GM21526 (cell line): ENCODE measurements around the gene SETD1A.
"Not testable (repeated sequence)": the region's sequence is repeated elsewhere in the genome, so short reads cannot be mapped to it uniquely, and the experiment has no call there.

ENCODE experiments used
- ATAC-seq: cut with Tn5 transposase; IDR thresholded peaks from one replicate; pipeline ENCODE4 v1.9.1; 2021; ENCODE audit warnings: moderate library complexity; ENCODE audit not compliant: unreplicated experiment, low FRiP score

Gene SETD1A

DNA sequence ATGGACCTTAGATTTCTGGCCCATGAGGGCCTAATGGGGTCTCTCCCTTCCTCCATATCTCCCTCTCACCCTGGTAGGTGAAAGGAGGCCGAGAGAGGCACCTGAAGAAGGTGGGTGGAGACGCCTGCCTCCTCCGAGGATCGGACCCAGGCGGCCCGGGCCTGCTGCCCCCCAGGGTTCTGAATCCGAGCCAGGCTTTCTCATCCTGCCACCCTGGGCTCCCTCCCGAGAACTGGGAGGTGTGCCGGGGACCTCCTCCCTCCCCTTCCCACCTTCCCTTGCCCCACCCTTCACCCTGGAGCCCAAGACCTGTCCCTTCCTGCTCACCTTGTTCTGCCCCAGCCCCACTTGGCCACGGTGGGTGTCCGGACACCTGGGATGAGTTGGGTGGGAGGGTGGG lies 29.2 kb upstream of the SETD1A start:
- no peak for ATAC-seq

DNA sequence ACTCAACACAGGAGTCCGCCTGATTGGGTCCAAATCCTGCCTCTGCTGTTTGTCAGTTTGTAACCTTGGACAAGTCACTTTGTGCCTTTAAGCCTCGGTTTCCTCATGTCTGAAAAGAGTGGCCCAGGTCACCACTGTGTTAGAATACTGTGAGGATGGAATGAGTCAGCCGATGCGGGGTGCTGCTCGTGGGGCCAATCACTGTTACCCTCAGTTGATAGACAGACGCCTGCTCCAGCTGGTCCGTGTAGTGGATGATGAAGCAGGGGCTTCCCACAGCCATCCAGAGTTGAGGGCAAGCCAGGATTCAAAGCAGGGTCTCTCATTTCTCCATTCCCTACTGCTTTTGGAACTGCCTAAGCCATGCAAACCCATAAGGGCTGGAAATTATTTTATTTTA lies 28.4 kb upstream of the SETD1A start:
- no peak for ATAC-seq

DNA sequence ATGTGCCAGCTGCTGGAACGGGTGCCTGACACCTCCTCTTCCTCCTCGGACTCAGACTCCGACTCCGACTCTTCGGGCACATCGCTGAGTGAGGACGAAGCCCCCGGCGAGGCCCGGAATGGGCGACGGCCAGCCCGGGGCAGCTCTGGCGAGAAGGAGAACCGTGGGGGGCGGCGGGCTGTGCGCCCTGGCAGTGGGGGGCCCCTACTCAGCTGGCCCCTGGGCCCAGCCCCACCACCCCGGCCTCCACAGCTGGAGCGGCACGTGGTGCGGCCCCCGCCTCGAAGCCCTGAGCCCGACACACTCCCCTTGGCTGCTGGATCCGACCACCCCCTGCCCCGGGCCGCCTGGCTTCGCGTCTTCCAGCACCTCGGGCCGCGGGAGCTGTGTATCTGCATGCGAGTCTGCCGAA lies 27.4 kb upstream of the SETD1A start:
- no peak for ATAC-seq

DNA sequence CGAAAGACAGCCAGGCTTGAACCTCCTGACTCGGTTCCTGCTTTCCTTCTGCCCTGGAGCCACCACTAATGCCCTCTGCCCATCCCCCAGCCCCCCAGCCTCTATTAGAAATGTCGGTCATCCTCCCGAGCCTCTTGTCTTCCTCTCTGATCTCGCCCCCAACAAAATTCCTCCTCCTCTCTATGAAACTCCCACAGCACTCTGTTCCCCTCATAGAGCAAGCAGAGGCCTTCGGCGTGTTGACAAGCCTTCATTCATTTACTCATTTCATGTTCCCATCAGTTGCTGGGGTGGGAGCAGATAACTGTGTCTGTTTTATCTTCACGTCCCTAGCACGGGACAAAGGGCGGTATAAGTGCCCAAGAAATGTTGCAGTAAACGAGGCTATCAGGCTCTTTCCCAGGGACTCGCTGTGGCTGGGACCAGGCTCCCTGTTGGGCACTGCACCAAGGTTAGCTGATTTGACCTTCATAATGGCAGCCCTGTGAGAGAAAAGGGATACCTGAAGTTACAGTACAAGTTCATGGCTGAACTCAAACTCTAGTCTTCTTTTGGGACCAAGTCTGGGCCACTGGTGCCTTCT lies 26.4 kb upstream of the SETD1A start:
- ATAC-seq: no peak

DNA sequence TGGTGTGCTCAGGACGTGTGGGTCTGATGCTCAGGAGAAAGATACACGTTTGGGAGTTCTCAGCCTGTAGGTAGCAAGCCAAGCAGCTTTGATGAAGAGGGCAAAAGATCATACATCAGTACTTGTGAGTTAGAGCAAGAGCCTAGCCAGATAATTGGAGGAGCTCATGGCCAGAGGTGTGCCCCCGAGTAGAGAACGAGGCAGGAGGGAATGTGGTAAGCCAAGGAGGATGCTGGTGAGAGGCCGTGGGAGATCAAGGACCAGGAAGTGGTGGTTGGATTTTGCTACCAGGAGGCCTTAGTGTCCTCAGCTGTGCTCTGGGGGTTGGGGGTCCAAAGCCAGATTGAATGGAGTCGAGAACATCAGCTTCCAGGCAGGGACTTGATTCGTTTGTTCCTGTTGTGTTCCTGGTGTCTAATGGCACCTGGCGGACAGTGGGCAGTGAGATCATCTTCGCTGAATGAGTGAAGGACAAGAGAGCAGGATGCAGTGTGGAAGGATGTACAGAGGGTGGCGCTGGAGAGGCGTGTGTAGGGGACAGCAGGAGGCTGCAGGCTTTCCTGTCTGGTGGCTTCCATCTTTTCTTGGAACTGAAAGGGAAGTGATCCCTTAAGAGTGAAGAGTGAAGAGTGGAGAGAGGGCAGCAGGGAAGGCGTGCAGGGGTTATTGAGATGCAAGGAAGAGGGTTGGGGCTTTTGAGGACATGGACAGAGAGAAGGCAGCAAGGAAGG lies 22.6 kb upstream of the SETD1A start:
- ATAC-seq: no peak

DNA sequence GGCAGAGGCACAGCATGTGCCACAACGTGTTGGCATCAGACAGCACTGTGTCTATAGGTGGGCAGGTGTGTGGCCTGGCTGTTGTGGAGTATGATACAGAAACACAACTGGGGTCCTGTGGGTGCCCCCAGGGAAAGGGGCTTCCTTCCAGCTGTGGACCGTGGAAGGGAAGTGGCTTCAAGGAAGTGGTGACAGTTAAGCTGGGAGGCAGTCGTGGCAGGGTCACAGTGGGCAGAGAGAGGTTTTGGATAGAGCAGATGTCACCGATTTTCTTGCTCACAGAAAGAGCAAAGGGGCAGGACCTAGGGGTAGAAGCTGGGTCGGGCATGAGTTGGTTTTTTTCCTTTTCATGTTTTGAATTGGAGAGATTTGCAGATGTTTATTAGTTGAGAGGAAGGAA lies 19.9 kb upstream of the SETD1A start:
- no peak for ATAC-seq

DNA sequence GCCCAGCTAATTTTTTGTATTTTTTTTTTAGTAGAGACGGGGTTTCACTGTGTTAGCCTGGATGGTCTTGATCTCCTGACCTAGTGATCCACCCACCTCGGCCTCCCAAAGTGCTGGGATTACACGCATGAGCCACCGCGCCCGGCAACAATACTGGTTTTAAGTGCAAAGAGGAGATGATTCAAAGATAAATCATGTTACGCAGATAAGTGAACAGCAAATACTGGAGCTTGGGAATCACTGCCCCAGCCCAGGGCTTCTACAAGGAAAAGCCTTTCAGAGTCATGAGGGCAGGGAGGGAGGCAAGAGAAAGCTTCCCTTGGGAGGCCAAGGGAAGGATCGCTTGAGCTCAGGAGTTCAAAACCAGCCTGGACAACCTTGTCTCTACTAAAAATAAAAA lies 18.0 kb upstream of the SETD1A start:
- ATAC-seq: not testable (repeated sequence)

DNA sequence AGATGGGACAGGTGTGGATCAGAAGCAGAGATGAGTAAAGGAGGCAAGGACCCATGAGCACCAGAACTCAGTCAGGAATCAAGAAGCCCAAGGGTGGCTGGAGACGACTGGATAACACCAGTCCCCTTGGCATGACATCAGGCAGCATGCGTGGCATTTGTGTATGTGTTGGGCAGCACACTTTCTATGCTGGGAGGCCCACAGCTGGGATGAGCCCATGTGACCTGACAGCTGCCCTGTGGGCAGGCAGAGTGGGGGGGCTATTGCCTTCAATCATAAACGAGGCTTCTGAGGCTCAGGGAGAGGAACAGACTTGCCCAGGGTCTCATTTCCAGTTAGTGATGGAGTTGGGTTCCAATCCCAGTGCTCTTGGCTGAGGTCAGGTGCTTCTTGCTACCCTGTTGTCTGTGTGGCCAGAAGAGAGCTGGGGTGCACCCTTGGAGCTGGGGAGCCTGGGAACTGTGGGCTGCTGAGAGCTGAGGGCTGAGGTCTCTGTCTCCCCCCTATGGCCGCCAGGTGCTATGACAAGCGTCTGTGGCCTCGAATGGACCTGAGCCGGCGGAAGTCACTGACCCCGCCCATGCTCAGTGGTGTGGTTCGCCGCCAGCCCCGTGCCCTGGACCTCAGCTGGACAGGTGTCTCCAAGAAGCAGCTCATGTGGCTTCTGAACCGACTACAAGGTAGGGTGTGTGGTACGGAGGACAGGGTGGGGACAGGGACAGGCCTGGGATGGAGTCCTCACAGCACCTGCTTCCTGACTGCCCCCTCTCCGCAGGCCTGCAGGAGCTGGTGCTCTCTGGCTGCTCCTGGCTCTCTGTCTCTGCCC lies 15.7 kb upstream of the SETD1A start:
- ATAC-seq: peak; percentile 67

DNA sequence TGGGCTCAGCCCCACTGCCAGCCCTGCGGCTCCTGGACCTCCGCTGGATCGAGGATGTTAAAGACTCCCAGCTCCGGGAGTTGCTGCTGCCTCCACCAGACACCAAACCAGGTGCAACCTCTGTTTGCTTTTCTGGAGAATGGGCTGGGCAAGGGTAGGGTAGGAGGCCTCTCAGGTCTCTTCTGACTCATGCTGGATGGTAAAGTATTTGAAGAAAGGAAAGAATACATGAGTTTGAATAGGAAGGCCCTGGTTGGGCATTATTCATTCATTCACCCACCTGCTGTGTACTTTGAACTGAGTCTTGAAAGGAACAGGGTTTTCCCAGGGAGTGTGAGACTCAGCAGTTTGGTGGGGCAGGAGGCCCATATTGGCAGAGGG lies 15.1 kb upstream of the SETD1A start:
- no peak for ATAC-seq

DNA sequence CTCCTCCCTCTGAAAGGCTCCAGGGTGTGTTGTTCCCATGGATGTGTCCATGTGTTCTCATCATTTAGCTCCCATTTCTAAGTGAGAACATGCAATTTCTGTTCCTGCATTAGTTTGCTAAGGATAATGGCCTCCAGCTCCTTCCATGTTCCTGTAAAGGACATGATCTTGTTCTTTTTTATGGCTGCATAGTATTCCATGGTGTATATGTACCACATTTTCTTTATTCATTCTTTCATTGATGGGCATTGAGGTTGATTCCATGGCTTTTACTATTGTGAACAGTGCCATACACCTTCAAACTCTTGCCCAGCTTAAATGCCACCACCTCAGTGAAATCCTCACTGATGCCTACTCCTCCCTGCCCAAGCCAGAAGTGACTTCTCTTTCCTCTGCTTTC lies 13.2 kb upstream of the SETD1A start:
- ATAC-seq: no peak

DNA sequence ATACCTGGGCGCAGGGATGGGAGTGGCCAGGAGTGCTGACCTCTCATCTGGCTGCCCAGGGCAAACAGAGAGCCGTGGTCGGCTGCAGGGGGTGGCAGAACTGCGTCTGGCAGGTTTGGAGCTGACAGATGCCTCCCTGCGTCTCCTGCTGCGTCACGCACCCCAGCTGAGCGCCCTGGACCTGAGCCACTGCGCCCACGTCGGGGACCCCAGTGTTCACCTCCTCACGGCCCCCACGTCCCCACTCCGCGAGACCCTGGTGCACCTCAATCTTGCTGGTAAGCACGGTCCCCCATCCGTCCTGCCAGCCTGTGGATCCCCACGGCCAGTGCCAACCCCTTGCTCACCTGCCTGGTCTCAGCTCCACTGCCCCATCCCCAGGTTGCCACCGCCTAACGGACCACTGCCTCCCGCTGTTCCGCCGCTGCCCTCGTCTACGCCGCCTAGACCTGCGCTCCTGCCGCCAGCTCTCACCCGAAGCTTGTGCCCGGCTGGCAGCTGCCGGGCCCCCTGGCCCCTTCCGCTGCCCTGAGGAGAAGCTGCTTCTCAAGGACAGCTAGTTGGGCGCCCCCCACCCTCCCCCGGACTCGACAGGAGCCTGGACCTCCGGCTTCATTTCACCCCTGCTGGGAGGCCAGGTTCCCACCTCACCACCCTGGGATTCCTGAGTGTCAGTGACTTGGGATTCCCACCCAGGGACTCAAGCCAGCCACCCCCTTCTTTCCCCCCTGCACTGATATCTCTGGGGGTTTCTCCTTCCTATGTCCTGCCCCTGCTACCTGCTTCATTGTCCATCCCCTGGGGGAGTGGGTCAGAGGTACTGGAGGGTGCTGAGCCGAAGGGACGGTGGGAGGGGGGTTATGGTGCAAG lies 10.6 kb upstream of the SETD1A start:
- no peak for ATAC-seq

DNA sequence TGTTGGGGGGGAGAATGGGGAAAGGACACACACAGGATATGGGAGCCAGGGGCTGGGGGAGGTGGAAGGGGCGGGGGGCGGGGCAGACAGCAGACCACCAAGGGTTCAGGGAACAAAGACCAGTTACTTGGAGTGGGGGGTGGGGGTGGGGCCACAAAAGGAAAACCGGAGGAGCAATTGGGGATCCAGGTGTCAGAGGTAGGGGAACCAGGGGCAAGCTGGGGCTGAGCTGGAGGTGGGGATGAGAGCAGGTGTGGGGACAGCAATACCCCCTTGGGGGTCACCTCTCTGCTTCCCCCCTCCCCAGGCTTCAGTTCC lies 10.1 kb upstream of the SETD1A start:
- ATAC-seq: no peak

DNA sequence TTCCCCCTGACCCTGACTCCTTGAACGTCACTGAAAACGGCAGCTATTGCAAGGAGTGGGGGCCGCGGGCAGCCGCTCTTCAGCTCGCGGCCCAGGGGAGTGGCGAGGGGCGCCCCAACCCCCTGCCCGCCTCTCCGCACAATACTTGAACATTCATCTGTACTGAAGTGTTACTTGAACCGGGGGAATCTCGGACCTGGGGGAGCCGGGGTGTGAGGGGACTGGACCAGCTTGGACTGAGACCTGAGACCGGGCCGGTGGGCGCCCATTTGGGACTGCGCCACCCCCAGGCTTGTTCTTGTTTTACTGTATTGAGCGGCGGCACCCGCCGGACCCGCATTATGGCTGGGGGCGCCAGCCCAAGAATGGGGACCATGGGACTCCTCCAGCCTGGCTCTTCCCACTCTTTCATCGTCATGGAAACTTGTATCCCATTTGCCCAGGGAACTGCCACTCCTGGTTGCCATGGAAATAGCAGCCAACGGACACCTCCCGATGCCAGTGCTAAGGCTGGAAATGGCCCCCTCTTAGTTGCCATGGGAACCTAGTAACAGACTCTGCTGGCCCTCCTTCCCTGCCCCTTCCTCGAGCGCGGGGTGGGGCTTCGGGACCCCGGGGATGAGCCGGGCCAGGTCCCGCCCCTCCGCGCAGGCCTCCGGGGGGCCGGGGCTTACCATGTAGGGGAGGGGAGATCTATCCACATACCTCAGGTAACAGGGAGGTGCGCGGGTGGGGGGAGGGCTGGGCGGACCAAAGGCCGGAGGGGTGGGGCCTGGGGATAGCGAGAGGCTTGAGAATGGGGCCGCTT lies 9.5 kb upstream of the SETD1A start:
- no peak for ATAC-seq

DNA sequence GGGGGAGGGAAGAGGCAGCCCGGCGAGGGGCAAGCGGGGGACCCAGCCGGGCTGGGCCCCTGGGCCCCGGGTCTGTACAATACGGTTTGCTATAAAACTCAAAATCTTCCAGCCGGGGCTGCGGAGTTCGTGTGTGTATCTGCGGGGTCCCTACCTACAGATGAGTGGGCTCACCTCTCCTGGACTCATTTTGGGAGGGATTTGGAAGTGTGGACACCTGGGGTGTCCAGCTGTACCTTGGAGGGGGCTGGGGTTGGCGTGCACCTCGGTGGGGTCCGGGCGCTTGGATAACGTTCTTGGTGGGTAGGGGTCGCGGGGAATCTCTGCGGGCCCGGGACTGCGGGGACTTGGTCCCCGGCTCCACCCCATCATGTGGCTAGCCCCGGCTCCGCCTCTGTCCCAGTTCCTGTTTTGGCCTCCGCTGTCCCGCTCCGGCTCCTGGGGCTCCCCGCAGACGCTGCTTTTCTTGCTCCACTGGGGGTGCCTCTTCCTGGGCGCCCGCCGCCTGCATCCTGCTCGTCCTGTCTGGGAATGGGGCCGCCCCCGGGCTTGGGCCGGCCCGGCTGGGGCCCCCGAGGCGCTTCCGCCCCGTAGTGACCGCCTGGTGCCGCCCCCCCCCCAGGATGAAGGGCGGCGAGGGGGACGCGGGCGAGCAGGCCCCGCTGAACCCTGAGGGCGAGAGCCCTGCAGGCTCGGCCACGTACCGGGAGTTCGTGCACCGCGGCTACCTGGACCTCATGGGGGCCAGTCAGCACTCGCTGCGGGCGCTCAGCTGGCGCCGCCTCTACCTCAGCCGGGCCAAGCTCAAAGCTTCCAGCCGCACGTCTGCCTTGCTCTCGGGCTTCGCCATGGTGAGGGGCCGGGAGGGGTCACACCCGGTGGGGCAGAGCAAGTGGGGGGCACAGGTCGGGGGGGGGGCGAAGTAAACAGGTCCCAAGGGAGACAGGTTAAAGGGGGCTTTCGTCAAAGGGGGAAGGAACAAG lies 8.6 kb upstream of the SETD1A start, which contains the start of gene ORAI3:
TSS of gene ORAI3 (plus strand) at position 402 of the 983 bp plus-strand sequence. CDS start at position 624, 222 bp downstream.
- ATAC-seq: no peak

DNA sequence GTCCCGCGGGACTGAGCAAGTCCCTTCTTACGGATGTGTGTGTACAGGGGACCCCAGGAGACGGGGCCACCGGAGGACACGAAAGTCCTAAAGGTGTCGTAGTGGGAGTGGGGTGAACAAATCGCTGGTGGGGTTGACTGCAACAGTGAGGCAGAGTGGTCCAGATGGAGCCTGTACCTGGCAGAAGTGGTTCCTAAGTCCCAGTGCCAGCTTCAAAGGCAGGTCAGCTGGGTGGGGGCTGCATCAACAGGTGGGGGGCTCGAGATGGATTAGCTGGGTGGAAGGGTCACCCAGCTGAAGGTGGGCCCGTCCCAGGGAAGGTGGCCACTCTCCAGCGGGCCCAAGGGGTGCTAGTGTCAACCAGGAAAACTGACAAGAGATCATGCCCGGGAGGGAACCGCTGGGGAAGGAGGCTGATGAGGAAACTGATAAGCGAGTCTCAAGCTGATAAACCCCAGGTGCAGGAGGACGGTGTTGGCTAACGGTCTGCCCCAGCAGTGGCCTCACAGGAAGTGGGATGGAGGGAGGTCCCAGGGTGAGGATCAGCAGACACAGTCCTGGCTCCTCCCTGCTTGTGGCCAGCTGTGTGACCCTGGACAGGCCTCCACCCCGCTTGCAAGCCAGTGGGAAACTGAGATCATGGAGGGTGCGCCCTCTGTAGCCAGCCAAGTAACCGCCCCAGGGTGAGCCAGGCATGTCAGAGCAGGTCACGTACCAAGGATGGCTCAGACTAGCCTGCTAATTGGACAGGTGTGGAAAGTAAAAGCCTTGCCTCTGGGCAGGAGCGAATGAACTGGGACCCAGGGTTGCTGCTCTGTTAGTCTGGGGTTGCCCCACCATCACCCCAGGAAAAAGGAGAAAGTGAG lies 7.7 kb upstream of the SETD1A start:
- ATAC-seq: no peak

DNA sequence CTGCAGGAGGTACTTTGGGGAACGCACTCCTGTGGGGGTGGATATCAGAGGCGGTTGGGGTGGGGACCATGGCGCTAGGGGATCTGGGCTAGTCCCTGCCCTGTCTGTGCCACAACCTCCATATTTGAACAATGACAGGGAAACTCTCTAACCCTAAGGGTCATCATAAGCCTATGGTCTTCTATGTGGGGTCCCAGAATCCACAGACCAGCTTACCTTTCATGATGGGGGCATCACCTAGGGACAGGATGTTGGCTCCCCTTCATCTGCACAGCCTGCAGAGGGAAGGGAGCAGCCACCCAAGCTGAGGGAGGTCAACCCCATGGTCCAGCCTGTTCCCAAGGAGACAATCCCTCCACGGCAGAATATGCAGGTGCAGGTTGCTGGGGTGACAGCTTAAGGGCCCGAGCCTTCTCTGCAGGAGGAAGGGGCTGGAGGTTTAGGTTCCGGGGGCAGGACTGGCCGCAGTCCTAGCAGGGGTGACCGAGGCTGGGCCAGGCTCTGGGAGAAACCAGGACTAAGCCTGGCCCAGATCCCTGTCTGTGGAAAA lies 7.0 kb upstream of the SETD1A start:
- no peak for ATAC-seq

DNA sequence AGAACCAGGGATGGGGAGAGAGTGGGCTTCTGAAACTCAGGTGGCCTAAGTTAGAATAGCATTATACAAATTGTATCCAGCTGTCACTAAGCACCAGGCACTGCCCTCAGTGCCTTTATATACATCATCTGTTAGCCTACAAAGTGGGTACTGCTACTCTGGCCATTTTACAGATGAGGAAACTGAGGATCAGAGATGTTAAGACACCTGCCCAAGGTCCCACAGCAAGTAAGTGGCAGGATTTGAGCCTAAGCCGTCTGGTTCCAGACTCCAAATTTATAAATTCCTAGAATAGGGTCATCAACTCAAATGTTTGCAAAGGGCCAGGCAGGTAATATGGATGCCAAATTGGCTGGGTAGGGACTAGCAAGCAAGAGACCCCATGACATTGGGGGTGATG lies 6.4 kb upstream of the SETD1A start:
- ATAC-seq: no peak

DNA sequence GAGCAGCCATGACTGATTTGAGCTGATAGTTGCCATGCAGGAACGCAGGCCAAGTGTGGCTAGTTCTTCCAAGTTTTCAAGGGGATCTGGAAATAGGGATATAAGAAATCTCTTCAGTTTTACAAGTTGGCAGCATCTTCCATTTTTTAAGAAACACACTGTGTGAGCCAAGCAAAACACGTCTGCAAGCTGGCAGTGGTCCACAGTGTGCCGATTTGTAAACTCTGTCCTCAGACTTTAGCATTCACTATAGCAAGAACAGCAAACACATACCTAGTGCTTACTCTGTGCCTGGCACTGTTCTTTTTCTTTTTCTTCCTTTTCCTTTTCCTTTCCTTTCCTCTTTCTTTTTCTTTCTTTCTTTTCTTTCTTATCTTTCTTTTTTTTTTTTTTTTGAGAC lies 5.8 kb upstream of the SETD1A start:
- ATAC-seq: no peak
